ENCODE measurements around the gene SPACA7.

The SPACA7 gene

GRCh38 chr13:112465251-112466131 lies 89.3 kb downstream of the SPACA7 start:
- no peak for DNase-seq (ENCODE audit: low spot score)

- DNase-seq (ENCODE audit: low spot score) = no peak
These were observed 90.2 kb downstream of the SPACA7 start for GRCh38 chr13:112466132-112467058.

GRCh38 chr13:112467236-112467635 lies 91.1 kb downstream of the SPACA7 start:
- no peak for DNase-seq (ENCODE audit: low spot score)

- no peak for DNase-seq (ENCODE audit: low spot score)
These were observed 91.9 kb downstream of the SPACA7 start for GRCh38 chr13:112468069-112468468.

- no peak for DNase-seq (ENCODE audit: low spot score)
These were observed 93.1 kb downstream of the SPACA7 start for GRCh38 chr13:112469071-112469745.

GRCh38 chr13:112473818-112474217 lies 97.7 kb downstream of the SPACA7 start:
- DNase-seq (ENCODE audit: low spot score) = no peak

- DNase-seq (ENCODE audit: low spot score) = no peak
These were observed 98.7 kb downstream of the SPACA7 start for GRCh38 chr13:112474869-112475268.

- no peak for DNase-seq (ENCODE audit: low spot score)
These were observed 99.7 kb downstream of the SPACA7 start for GRCh38 chr13:112475889-112476288.

- DNase-seq (ENCODE audit: low spot score) = no peak
These were observed 101.0 kb downstream of the SPACA7 start for GRCh38 chr13:112477070-112477619.

- DNase-seq (ENCODE audit: low spot score) = no peak
These were observed 103.2 kb downstream of the SPACA7 start for GRCh38 chr13:112479389-112479788.

- DNase-seq (ENCODE audit: low spot score) = no peak
These were observed 105.3 kb downstream of the SPACA7 start for GRCh38 chr13:112481458-112481857.

- DNase-seq (ENCODE audit: low spot score) = no peak
These were observed 107.1 kb downstream of the SPACA7 start for GRCh38 chr13:112483299-112483698.

Data from LoVo (cell line).